Cardiac fibroblast (primary cell): ENCODE measurements around the gene CLIC5.
A peak's percentile ranks its signal among the peaks of the same experiment; 100 is the strongest.

Source experiments
- DNase-seq, 2 donors: peaks; one replicate each; pipeline versions ENCODE4 v3.0.0 to v3.0.0-alpha.2; 2010; ENCODE audit warnings: low read depth in 2 of 2
- H3K4me3 ChIP-seq, 2 donors: replicated peaks in 1 of 2; 1 replicate in 1 of 2; 2 replicates in 1 of 2; pipeline ENCODE4 v1.5.1; 2011; ENCODE audit warnings: low read depth in 2 of 2, low read length in 2 of 2, mild to moderate bottlenecking in 2 of 2, moderate library complexity in 1 of 2
- CTCF ChIP-seq: IDR thresholded peaks from one replicate; pipeline ENCODE4 v1.5.1; 2011; ENCODE audit warnings: low read depth, mild to moderate bottlenecking, low read length, inconsistent platforms

CLIC5 gene

GRCh38 chr6:45843848-45844521 is 171.7 kb downstream of the CLIC5 start:
- peak in 1 of 2 donors; percentile 49 for DNase-seq
- no peak overlapping the region for H3K4me3 ChIP-seq
- TF ChIP-seq CTCF = no peak

GRCh38 chr6:45841062-45841461 is 174.6 kb downstream of the CLIC5 start:
- no peak for TF ChIP-seq CTCF
- H3K4me3 ChIP-seq = no peak overlapping the region
- DNase-seq = no peak

- H3K4me3 ChIP-seq = no peak overlapping the region
- DNase-seq = no peak
- no peak for TF ChIP-seq CTCF
These were observed 176.7 kb downstream of the CLIC5 start for GRCh38 chr6:45838996-45839395.

GRCh38 chr6:45838451-45838850 is 177.2 kb downstream of the CLIC5 start:
- H3K4me3 ChIP-seq = no peak overlapping the region
- DNase-seq = no peak
- TF ChIP-seq CTCF = no peak

GRCh38 chr6:45837541-45838200 is 178.0 kb downstream of the CLIC5 start:
- TF ChIP-seq CTCF = no peak
- DNase-seq = no peak
- no peak overlapping the region for H3K4me3 ChIP-seq

- no peak for DNase-seq
- H3K4me3 ChIP-seq = no peak overlapping the region
- no peak for TF ChIP-seq CTCF
These were observed 178.7 kb downstream of the CLIC5 start for GRCh38 chr6:45836984-45837383.
